ENCODE results near the gene TENM4.

DNA sequence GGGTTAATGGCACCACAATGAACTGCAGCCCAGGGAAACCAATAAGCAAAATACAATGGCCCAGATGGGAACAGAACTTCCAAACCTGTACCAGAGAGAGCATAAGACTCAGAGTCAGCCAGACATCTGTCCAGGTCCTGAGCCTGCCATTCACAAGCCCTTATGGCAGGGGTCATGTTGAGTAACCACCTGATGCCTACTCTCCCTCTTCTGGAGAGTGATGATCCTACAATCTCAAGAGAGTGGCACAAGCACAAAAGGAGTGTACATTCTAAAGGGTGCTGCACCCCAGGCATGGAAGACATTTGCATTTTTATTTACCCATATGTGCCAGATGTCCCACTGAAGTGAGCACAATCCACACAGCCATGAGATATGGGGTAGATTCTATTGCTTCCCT lies 10.6 kb downstream of the TENM4 start:
- no peak for TF ChIP-seq POLR2A (IDR thresholded peaks at IDR 0.05)
- TF ChIP-seq, protein P1, sequence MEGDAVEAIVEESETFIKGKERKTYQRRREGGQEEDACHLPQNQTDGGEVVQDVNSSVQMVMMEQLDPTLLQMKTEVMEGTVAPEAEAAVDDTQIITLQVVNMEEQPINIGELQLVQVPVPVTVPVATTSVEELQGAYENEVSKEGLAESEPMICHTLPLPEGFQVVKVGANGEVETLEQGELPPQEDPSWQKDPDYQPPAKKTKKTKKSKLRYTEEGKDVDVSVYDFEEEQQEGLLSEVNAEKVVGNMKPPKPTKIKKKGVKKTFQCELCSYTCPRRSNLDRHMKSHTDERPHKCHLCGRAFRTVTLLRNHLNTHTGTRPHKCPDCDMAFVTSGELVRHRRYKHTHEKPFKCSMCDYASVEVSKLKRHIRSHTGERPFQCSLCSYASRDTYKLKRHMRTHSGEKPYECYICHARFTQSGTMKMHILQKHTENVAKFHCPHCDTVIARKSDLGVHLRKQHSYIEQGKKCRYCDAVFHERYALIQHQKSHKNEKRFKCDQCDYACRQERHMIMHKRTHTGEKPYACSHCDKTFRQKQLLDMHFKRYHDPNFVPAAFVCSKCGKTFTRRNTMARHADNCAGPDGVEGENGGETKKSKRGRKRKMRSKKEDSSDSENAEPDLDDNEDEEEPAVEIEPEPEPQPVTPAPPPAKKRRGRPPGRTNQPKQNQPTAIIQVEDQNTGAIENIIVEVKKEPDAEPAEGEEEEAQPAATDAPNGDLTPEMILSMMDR (IDR thresholded peaks at IDR 0.05): no peak

Measured in uterus (tissue), 2 donors.